Panc1 (cell line): Measurements from ENCODE around the gene DIAPH1. TPM values are rescaled to one million over a fixed set of nuclear protein-coding genes. Genes with fewer than 3 reads are reported as not detected.

Experiments
- ATAC-seq: fragments of 200-7000 bp; cut with Tn5 transposase; 2 replicates; pipeline ENCODE4 v1.9.1; 2020; ENCODE audit warnings: mild to moderate bottlenecking, moderate library complexity
- BruUV-seq: library from RNA; stranded (reverse); fragments of 400-500 nt; replicated peaks from 2 replicates; lab custom pipeline; 2021; lab: Mats Ljungman, UMichigan
- CTCF ChIA-PET: fragments of 300-600 bp; sonication (Branson Sonifier 250); formaldehyde crosslinking; loops from one replicate; lab custom pipeline; 2022; ENCODE audit warnings: antibody characterized with exemption; lab: Charles Lee
- POLR2A ChIA-PET: fragments of 300-600 bp; sonication (Branson Sonifier 250); formaldehyde crosslinking; loops from one replicate; lab custom pipeline; 2022; ENCODE audit warnings: antibody characterized with exemption; lab: Charles Lee
- DNase-seq: peaks from one replicate; pipeline ENCODE4 v3.0.0-alpha.2; 2010; ENCODE audit warnings: low read depth, low spot score
- H3K27ac ChIP-seq: 2 replicates; pipeline ENCODE4 v1.5.1; 2011; ENCODE audit warnings: mild to moderate bottlenecking, low read length, inconsistent platforms
- H3K27me3 ChIP-seq: fragments of 200-500 bp; sonication (Bioruptor generic); 2 replicates; pipeline ENCODE4 v1.6.0; 2014; ENCODE audit warnings: low read length, inconsistent platforms; ENCODE audit not compliant: control insufficient read depth, insufficient read depth
- H3K36me3 ChIP-seq: fragments of 200-500 bp; sonication (Bioruptor generic); 2 replicates; pipeline ENCODE4 v1.5.1; 2014; ENCODE audit warnings: inconsistent platforms, mild to moderate bottlenecking, low read length, moderate library complexity; ENCODE audit not compliant: control insufficient read depth, insufficient read depth
- H3K4me1 ChIP-seq: 2 replicates; pipeline ENCODE4 v1.5.1; 2011; ENCODE audit warnings: inconsistent platforms, mild to moderate bottlenecking, low read length, moderate library complexity; ENCODE audit not compliant: control insufficient read depth, insufficient read depth
- H3K4me3 ChIP-seq, 2 experiments: 2 replicates each; pipeline ENCODE4 v1.5.1; 2011 to 2012; ENCODE audit warnings: low read depth in 2 of 2, low read length in 2 of 2, mild to moderate bottlenecking in 2 of 2, inconsistent platforms in 1 of 2, moderate library complexity in 1 of 2
- H3K9me3 ChIP-seq: fragments of 200-500 bp; sonication (Bioruptor generic); 2 replicates; pipeline ENCODE4 v1.5.1; 2014; ENCODE audit warnings: low read depth, mild to moderate bottlenecking, inconsistent platforms, low read length, moderate library complexity; ENCODE audit not compliant: control insufficient read depth, insufficient read depth
- POLR2AphosphoS5 ChIP-seq: IDR thresholded peaks from 2 replicates; pipeline ENCODE4 v1.6.1; 2012; ENCODE audit warnings: mild to moderate bottlenecking, low read depth, low read length, moderate library complexity
- SIN3A ChIP-seq: IDR thresholded peaks from 2 replicates; pipeline ENCODE4 v1.6.1; 2012; ENCODE audit warnings: low read depth, mild to moderate bottlenecking, low read length, moderate library complexity, borderline replicate concordance; ENCODE audit not compliant: insufficient read depth
- TCF7L2 ChIP-seq: IDR thresholded peaks from 2 replicates; pipeline ENCODE4 v1.6.1; 2011; ENCODE audit warnings: mild to moderate bottlenecking, low read depth, low read length, inconsistent platforms
- in situ Hi-C: cut with HindIII; loops from 2 replicates; pipeline ENCODE4 v1.10.0; 2016; ENCODE audit warnings: low sequenced_read_pairs, low pct_unique_long_range_greater_than_20kb
- intact Hi-C: fragments of 100-400 bp; cut with micrococcal nuclease; formaldehyde crosslinking; loops from one replicate; pipeline ENCODE4 v1.10.0; 2022; ENCODE audit not compliant: unreplicated experiment
- total RNA-seq: library from RNA; stranded (reverse); gene quantifications from one replicate; pipeline ENCODE4 v1.2.1, GENCODE V29; 2021; ENCODE audit not compliant: unreplicated experiment
- TF ChIP-seq, protein P1 (sequence below), 2 experiments: IDR thresholded peaks; 2 replicates each; pipeline ENCODE4 v1.6.1; 2011 to 2012; ENCODE audit warnings: low read depth in 2 of 2, control low read depth in 1 of 2, low read length in 1 of 2, mild to moderate bottlenecking in 1 of 2, moderate library complexity in 1 of 2; ENCODE audit not compliant: insufficient read depth in 1 of 2
- TF ChIP-seq, protein P2 (sequence below): fragments of 450-650 bp; IDR thresholded peaks from 2 replicates; pipeline ENCODE4 v1.5.1; 2017; ENCODE audit warnings: mild to moderate bottlenecking

The DIAPH1 gene
- total RNA-seq, 1 experiment from 2014 or later = 155 TPM

DNA sequence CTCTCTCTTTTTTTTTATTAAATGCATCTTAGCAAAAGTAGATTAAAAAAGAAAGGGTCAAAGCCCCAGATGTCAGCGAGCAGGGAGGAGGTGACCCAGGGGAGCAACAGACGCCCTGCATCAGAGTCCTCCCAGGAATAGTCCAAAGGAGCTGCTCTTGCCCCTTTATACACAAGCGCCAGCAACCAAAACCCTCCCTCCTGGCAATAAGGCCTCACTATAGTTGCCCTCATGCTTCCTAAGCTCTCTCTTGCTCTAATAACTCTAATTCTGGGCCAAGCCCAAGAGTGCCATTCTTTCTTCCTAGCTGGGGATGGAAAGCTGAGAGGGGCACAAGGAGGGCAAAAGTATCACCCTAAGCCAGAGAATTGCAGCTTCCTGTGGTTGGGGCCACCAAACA lies 103.7 kb downstream of the DIAPH1 start:
- H3K4me1 ChIP-seq = peaks cover 34% of the 10 kb centered on the region
- TSS peak; percentile 84 for BruUV-seq
- POLR2A ChIA-PET = no interaction called here

GRCh38 chr5:141514330-141515133 lies 104.3 kb downstream of the DIAPH1 start:
- ChIA-PET POLR2A (no interaction called here), CTCF (interaction anchor here (1.1 to 1.5 kb wide), 2 partner anchors 10 to 97 kb away, joined by 4 to 5 read pairs; partner anchors contain the start of gene PCDHGB7)
- TF ChIP-seq, protein P1, sequence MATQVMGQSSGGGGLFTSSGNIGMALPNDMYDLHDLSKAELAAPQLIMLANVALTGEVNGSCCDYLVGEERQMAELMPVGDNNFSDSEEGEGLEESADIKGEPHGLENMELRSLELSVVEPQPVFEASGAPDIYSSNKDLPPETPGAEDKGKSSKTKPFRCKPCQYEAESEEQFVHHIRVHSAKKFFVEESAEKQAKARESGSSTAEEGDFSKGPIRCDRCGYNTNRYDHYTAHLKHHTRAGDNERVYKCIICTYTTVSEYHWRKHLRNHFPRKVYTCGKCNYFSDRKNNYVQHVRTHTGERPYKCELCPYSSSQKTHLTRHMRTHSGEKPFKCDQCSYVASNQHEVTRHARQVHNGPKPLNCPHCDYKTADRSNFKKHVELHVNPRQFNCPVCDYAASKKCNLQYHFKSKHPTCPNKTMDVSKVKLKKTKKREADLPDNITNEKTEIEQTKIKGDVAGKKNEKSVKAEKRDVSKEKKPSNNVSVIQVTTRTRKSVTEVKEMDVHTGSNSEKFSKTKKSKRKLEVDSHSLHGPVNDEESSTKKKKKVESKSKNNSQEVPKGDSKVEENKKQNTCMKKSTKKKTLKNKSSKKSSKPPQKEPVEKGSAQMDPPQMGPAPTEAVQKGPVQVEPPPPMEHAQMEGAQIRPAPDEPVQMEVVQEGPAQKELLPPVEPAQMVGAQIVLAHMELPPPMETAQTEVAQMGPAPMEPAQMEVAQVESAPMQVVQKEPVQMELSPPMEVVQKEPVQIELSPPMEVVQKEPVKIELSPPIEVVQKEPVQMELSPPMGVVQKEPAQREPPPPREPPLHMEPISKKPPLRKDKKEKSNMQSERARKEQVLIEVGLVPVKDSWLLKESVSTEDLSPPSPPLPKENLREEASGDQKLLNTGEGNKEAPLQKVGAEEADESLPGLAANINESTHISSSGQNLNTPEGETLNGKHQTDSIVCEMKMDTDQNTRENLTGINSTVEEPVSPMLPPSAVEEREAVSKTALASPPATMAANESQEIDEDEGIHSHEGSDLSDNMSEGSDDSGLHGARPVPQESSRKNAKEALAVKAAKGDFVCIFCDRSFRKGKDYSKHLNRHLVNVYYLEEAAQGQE (IDR thresholded peaks at IDR 0.05; ENCODE audit: insufficient read depth in 1 of 2, low read depth in 2 of 2, low read length in 1 of 2) = no peak
- TF ChIP-seq, protein P2, sequence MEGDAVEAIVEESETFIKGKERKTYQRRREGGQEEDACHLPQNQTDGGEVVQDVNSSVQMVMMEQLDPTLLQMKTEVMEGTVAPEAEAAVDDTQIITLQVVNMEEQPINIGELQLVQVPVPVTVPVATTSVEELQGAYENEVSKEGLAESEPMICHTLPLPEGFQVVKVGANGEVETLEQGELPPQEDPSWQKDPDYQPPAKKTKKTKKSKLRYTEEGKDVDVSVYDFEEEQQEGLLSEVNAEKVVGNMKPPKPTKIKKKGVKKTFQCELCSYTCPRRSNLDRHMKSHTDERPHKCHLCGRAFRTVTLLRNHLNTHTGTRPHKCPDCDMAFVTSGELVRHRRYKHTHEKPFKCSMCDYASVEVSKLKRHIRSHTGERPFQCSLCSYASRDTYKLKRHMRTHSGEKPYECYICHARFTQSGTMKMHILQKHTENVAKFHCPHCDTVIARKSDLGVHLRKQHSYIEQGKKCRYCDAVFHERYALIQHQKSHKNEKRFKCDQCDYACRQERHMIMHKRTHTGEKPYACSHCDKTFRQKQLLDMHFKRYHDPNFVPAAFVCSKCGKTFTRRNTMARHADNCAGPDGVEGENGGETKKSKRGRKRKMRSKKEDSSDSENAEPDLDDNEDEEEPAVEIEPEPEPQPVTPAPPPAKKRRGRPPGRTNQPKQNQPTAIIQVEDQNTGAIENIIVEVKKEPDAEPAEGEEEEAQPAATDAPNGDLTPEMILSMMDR = no peak
- TF ChIP-seq TCF7L2 (no peak), POLR2AphosphoS5 (no peak), SIN3A (no peak)
- no peak for DNase-seq
- ATAC-seq = peak; percentile 17
- no TSS peak for BruUV-seq
- H3K4me3 ChIP-seq = no peak overlapping the region
- intact Hi-C loops = no loop called here
- peaks cover 34% of the 10 kb centered on the region for H3K4me1 ChIP-seq
- H3K27me3 ChIP-seq = no peaks in the 10 kb centered on the region
- no peaks in the 10 kb centered on the region for H3K9me3 ChIP-seq
- in situ Hi-C loops = no loop called here
- no peaks in the 10 kb centered on the region; the same call in none of the 2 replicates for H3K36me3 ChIP-seq
- H3K27ac ChIP-seq = peak overlapping the region; percentile 79

More for the DNA sequence above, 103.7 kb downstream of the DIAPH1 start:
- Histone ChIP-seq H3K27ac (peak overlapping the region; percentile 79), H3K9me3 (no peaks in the 10 kb centered on the region; the same call in 1 of the 2 replicates), H3K27me3 (no peaks in the 10 kb centered on the region), H3K36me3 (peaks cover 3% of the 10 kb centered on the region), H3K4me3 (no peak overlapping the region)
- in situ Hi-C loops = no loop called here
- intact Hi-C loops = no loop called here
- TF ChIP-seq SIN3A (no peak), TCF7L2 (no peak), POLR2AphosphoS5 (no peak)
- TF ChIP-seq, protein P1 (IDR thresholded peaks at IDR 0.05; ENCODE audit: insufficient read depth in 1 of 2, low read depth in 2 of 2, low read length in 1 of 2) = no peak
- TF ChIP-seq, protein P2 = no peak
- DNase-seq (no peak), ATAC-seq (no peak)
- CTCF ChIA-PET = interaction anchor here (1.1 kb wide), 1 partner anchor 97 kb away, joined by 4 read pairs; the partner anchor contains the start of gene PCDHGB7
